ENCODE data around the gene ALDH1A3. TPM values are rescaled to one million over a fixed set of nuclear protein-coding genes. Genes with fewer than 3 reads are reported as not detected.

Gene ALDH1A3
- total RNA-seq (10 to 100 TPM in 3 of 5 donors, 1 to 10 TPM in 2; 3.5 to 58.9 (median 23.0) TPM), polyA plus RNA-seq (10 to 100 TPM in 2 of 3 donors, 1 to 10 TPM in 1; 9.4 to 87.2 (median 49.2) TPM)
- long read RNA-seq, donor 1 = 0 reads
- long read RNA-seq, donor 2 = 0 reads
- long read RNA-seq, donor 3, partial matches to known transcripts = 0 of 1 reads
- long read RNA-seq, donor 3, other reads (novel, unspliced or antisense) = 0 of 1 reads
- long read RNA-seq, donor 4 = 0 reads
- long read RNA-seq, donor 5, transcript ALDH1A3-201 (13 exons, 3,924 nt) = major isoform, 6 of 6 reads
- long read RNA-seq, donor 5, partial matches to known transcripts = 0 of 6 reads
- long read RNA-seq, donor 5, other reads (novel, unspliced or antisense) = 0 of 6 reads
- long read RNA-seq, donor 6, partial matches to known transcripts = 0 of 3 reads
- long read RNA-seq, donor 6, other reads (novel, unspliced or antisense) = 0 of 3 reads
- long read RNA-seq, donor 7, partial matches to known transcripts = 0 of 3 reads
- long read RNA-seq, donor 7, other reads (novel, unspliced or antisense) = 0 of 3 reads
- long read RNA-seq, donor 8, partial matches to known transcripts = 0 of 1 reads
- long read RNA-seq, donor 8, other reads (novel, unspliced or antisense) = 0 of 1 reads
- long read RNA-seq, donor 9, partial matches to known transcripts = 0 of 2 reads
- long read RNA-seq, donor 9, other reads (novel, unspliced or antisense) = 0 of 2 reads
- long read RNA-seq, donor 10 = 0 reads

GRCh38 chr15:100879464-100880138, at the start of gene ALDH1A3:
Gene ALDH1A3 (plus strand): TSS chr15:100879831. CDS start chr15:100879908, 77 bp downstream.
- DNase-seq = peak in 1 of 2 donors; percentile 70
- Histone ChIP-seq H3K27me3 (peaks cover 9 to 70% (median 51%) of the 10 kb centered on the region in 3 donors), H3K4me1 (peaks cover 12 to 23% (median 18%) of the 10 kb centered on the region in 4 donors), H3K9me3 (no peaks in the 10 kb centered on the region), H3K4me3 (peak within 1 kb of the TSS; percentile 47 to 65 (median 54)), H3K36me3 (no peaks in the 10 kb centered on the region), H3K27ac (peak within 1 kb of the TSS in 4 of 5 donors; percentile 20 to 77 (median 55))
- TF ChIP-seq CTCF (IDR thresholded peaks at IDR 0.05) = no peak
- peak in 1 of 3 donors; percentile 39 for TF ChIP-seq POLR2AphosphoS5 (IDR thresholded peaks at IDR 0.05)
- no peak for TF ChIP-seq EP300 (IDR thresholded peaks at IDR 0.05)
- WGBS, 5 donors = 1 to 2% (median 1%) methylated on average over 70 to 89 of the region's 93 CpGs; no CpG with 5 or more reads in 2 of the 5 donors
- intact Hi-C loops (cut with DNase I; ENCODE audit: low total_unique reads) = no loop called here

- intact Hi-C loops (cut with DNase I; ENCODE audit: low total_unique reads) = no loop called here
- Histone ChIP-seq H3K27ac (no peak overlapping the region), H3K36me3 (no peaks in the 10 kb centered on the region), H3K27me3 (peaks cover 0 to 15% (median 0%) of the 10 kb centered on the region in 3 donors), H3K9me3 (no peaks in the 10 kb centered on the region), H3K4me1 (no peaks in the 10 kb centered on the region), H3K4me3 (no peak overlapping the region)
- WGBS, 5 donors = 68 to 76% (median 73%) methylated on average over 5 of the region's 5 CpGs
- no peak for TF ChIP-seq POLR2AphosphoS5 (IDR thresholded peaks at IDR 0.05)
- DNase-seq = peak in 1 of 2 donors; percentile 19
Observed at GRCh38 chr15:100831467-100831866, 48.2 kb upstream of the ALDH1A3 start.

GRCh38 chr15:100832149-100832942, 47.3 kb upstream of the ALDH1A3 start:
- intact Hi-C loops (cut with DNase I; ENCODE audit: low total_unique reads) = no loop called here
- no peak for DNase-seq
- no peak overlapping the region for H3K27ac ChIP-seq
- H3K9me3 ChIP-seq = no peaks in the 10 kb centered on the region
- H3K27me3 ChIP-seq = peaks cover 0 to 14% (median 0%) of the 10 kb centered on the region in 3 donors
- TF ChIP-seq EP300 (IDR thresholded peaks at IDR 0.05) (no peak), CTCF (IDR thresholded peaks at IDR 0.05) (no peak), POLR2AphosphoS5 (IDR thresholded peaks at IDR 0.05) (no peak), POLR2A (IDR thresholded peaks at IDR 0.05) (no peak)
- H3K36me3 ChIP-seq = no peaks in the 10 kb centered on the region
- no peaks in the 10 kb centered on the region for H3K4me1 ChIP-seq
- no peak overlapping the region for H3K4me3 ChIP-seq
- 73 to 86% (median 84%) methylated on average over 9 of the region's 9 CpGs for WGBS, 5 donors

GRCh38 chr15:100833417-100834389, 45.9 kb upstream of the ALDH1A3 start:
- TF ChIP-seq POLR2A (IDR thresholded peaks at IDR 0.05) (no peak), CTCF (IDR thresholded peaks at IDR 0.05) (no peak)
- no peak for DNase-seq
- Histone ChIP-seq H3K27ac (no peak overlapping the region), H3K4me1 (no peaks in the 10 kb centered on the region), H3K4me3 (no peak overlapping the region), H3K36me3 (no peaks in the 10 kb centered on the region), H3K27me3 (peaks cover 0 to 10% (median 0%) of the 10 kb centered on the region in 3 donors), H3K9me3 (no peaks in the 10 kb centered on the region)
- intact Hi-C loops (cut with DNase I; ENCODE audit: low total_unique reads) = no loop called here
- 65 to 73% (median 70%) methylated on average over 11 of the region's 11 CpGs for WGBS, 5 donors

Data from stomach (tissue), 19 donors.